AG08395 (cell line): ENCODE results near the gene RNF208.

Experiments used
- DNase-seq: peaks from one replicate; pipeline ENCODE4 v3.0.0; 2012; ENCODE audit warnings: mixed read lengths, low spot score

The RNF208 gene

GRCh38 chr9:137227853-137228505 lies 5.9 kb upstream of the RNF208 start:
- DNase-seq, result no peak

- peak; percentile 77 for DNase-seq
These were observed 5.2 kb upstream of the RNF208 start, which contains the start of gene RNF224 for GRCh38 chr9:137227054-137227852. RNF224 (plus strand) TSS chr9:137227502; CDS start chr9:137228336, 834 bp downstream.

GRCh38 chr9:137226338-137227053 lies 4.5 kb upstream of the RNF208 start:
- peak; percentile 10 for DNase-seq

GRCh38 chr9:137225699-137226331 lies 3.8 kb upstream of the RNF208 start:
- no peak for DNase-seq

- DNase-seq, result no peak
These were observed 3.0 kb upstream of the RNF208 start, which contains the start of gene CYSRT1 for GRCh38 chr9:137224830-137225694. CYSRT1 (plus strand) TSS chr9:137225174; CDS start chr9:137225622, 448 bp downstream.

- DNase-seq, result peak; percentile 99
These were observed 1.3 kb upstream of the RNF208 start for GRCh38 chr9:137223078-137223970.

- DNase-seq, result no peak
These were observed 431 bp downstream of the RNF208 start for GRCh38 chr9:137221506-137222111.

- no peak for DNase-seq
These were observed 940 bp downstream of the RNF208 start for GRCh38 chr9:137221095-137221505.

- DNase-seq, result no peak
These were observed 1.5 kb downstream of the RNF208 start for GRCh38 chr9:137220317-137221094.

- DNase-seq, result no peak
These were observed 2.2 kb downstream of the RNF208 start for GRCh38 chr9:137219757-137220316.

GRCh38 chr9:137218754-137219271 lies 3.2 kb downstream of the RNF208 start:
- DNase-seq, result no peak

- DNase-seq, result no peak
These were observed 3.8 kb downstream of the RNF208 start for GRCh38 chr9:137218212-137218753.

- peak; percentile 72 for DNase-seq
These were observed 4.5 kb downstream of the RNF208 start for GRCh38 chr9:137217276-137218211.

GRCh38 chr9:137216188-137216965 lies 5.7 kb downstream of the RNF208 start:
- no peak for DNase-seq

GRCh38 chr9:137215196-137215986 lies 6.6 kb downstream of the RNF208 start:
- no peak for DNase-seq
